Loucy (cell line): ENCODE measurements around the gene BPIFB4.

Experiments
- EZH2phosphoT487 ChIP-seq: fragments of 200-600 bp; IDR thresholded peaks from 2 replicates; pipeline ENCODE4 v1.6.1; 2018; ENCODE audit warnings: antibody characterized with exemption, mild to moderate bottlenecking, moderate library complexity, borderline replicate concordance
- TF ChIP-seq, protein P1 (sequence below): fragments of 200-600 bp; sonication (generic); conservative IDR thresholded peaks from 2 replicates; pipeline ENCODE4 v1.5.1; 2014; ENCODE audit warnings: mild to moderate bottlenecking, antibody characterized with exemption, low read length

DNA sequence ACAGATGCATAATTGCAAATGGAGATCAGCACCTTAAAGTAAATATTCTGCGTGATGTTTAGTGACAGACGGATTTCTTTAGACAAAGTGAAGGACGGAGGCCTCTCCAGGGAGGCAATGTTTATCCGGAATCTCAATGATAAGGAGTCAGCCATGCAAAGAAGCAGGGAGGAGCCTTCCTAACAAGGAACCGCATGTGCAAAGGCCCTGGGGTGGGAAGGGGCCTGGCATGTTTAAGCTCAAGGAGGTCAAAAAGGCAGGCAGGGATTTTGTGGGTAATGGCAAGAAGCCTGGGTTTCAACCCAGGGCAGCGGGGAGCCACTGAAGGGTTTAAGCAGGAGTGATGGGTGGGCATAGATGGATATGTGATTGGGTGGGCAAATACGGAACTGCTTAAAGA, 25.1 kb upstream of the BPIFB4 start:
- TF ChIP-seq, protein P1, sequence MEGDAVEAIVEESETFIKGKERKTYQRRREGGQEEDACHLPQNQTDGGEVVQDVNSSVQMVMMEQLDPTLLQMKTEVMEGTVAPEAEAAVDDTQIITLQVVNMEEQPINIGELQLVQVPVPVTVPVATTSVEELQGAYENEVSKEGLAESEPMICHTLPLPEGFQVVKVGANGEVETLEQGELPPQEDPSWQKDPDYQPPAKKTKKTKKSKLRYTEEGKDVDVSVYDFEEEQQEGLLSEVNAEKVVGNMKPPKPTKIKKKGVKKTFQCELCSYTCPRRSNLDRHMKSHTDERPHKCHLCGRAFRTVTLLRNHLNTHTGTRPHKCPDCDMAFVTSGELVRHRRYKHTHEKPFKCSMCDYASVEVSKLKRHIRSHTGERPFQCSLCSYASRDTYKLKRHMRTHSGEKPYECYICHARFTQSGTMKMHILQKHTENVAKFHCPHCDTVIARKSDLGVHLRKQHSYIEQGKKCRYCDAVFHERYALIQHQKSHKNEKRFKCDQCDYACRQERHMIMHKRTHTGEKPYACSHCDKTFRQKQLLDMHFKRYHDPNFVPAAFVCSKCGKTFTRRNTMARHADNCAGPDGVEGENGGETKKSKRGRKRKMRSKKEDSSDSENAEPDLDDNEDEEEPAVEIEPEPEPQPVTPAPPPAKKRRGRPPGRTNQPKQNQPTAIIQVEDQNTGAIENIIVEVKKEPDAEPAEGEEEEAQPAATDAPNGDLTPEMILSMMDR: no peak
- TF ChIP-seq EZH2phosphoT487: no peak
